Measurements from ENCODE around the gene RAG2. TPM values are rescaled to one million over a fixed set of nuclear protein-coding genes. Genes with fewer than 3 reads are reported as not detected.

The RAG2 gene
- total and polyA plus RNA-seq, 9 donors = not detected

DNA sequence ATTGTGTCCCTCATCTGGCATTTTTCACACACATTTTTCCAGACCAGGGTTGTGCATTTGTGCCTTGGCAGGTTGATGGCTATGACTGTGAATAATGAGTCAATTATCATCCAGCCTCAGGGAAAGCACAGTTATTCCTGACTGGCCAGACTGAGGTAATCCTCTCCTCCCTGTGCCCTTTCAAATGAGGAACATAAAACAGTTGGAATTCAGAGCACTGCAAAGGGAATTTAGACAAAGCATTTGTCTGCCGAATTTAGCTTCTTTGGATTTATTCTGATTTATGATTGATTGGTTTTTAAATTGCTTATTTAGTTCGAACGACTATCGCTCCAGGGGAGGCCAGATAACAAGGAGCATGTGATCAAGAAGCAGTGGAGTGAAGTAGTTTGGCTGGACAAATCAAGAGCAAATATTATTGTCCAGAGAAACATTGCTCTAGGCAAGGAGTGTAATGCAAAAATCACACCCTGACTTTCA lies 30.8 kb upstream of the RAG2 start:
- Histone ChIP-seq H3K4me3 (no peak overlapping the region), H3K27ac (no peak overlapping the region), H3K36me3 (no peaks in the 10 kb centered on the region), H3K4me1 (ENCODE audit: insufficient read depth) (no peaks in the 10 kb centered on the region), H3K9me3 (no peaks in the 10 kb centered on the region), H3K27me3 (no peaks in the 10 kb centered on the region)
- WGBS, 3 donors = 57 to 79% (median 78%) methylated on average over 4 of the region's 4 CpGs
- DNase-seq = no peak
- intact Hi-C loops (cut with DNase I) = loop anchor here in 2 of 4 donors (5.0 to 10.0 kb wide), 2 partner anchors 64 to 852 kb away; partner anchors contain the start of gene RAG1 (in 1 of the 2)
- TF ChIP-seq POLR2A (IDR thresholded peaks at IDR 0.05) = no peak

DNA sequence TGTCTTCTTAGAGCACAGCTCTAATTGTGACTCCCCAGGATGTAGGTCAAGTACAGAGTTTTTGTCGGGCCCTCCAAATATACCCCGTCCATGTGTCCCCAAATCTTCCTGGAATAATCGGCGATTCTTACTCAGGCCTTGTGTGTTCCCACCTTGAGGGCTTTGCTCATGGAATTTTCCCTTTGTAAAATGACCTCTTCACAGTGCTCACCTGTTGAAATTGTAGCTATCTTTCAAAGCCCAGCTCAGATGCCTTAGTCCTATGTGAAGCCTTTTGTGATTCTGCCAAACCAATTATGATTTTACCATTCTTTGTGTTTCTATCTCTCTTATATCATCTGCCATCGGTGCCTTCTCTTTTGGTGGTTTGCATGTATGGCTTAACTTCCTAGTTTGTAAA lies 30.1 kb upstream of the RAG2 start:
- WGBS, 3 donors = 96% methylated on average over 5 of the region's 5 CpGs

DNA sequence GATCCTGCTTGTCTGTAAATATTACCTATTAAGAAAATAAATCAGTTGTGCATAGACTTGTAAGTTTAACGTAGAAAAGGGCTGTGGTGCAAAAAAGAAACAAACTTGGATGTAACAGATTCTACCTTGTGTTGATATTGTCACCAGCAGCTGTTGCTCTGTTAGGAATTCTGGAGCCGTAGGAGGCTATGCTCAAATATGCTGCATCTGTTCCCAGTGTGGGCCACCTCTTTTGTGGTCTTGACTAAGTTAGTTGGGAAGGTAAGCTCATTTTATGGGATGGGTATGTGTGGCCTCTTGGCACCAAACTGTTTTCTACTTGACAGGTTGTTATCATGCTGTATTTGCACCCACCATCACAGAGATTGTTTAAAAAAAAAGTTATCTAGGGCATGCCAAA lies 29.4 kb upstream of the RAG2 start:
- Histone ChIP-seq H3K9me3 (no peaks in the 10 kb centered on the region), H3K27me3 (no peaks in the 10 kb centered on the region), H3K4me1 (ENCODE audit: insufficient read depth) (no peaks in the 10 kb centered on the region), H3K36me3 (no peaks in the 10 kb centered on the region), H3K4me3 (no peak overlapping the region), H3K27ac (no peak overlapping the region)
- no peak for DNase-seq
- intact Hi-C loops (cut with DNase I) = loop anchor here in 2 of 4 donors (5.0 to 10.0 kb wide), 2 partner anchors 63 to 850 kb away; partner anchors contain the start of gene RAG1 (in 1 of the 2)
- 34 to 44% (median 43%) methylated on average over 2 of the region's 2 CpGs for WGBS, 3 donors
- TF ChIP-seq EP300 (IDR thresholded peaks at IDR 0.05) (no peak), POLR2A (IDR thresholded peaks at IDR 0.05) (no peak)
- TF ChIP-seq, protein P1, sequence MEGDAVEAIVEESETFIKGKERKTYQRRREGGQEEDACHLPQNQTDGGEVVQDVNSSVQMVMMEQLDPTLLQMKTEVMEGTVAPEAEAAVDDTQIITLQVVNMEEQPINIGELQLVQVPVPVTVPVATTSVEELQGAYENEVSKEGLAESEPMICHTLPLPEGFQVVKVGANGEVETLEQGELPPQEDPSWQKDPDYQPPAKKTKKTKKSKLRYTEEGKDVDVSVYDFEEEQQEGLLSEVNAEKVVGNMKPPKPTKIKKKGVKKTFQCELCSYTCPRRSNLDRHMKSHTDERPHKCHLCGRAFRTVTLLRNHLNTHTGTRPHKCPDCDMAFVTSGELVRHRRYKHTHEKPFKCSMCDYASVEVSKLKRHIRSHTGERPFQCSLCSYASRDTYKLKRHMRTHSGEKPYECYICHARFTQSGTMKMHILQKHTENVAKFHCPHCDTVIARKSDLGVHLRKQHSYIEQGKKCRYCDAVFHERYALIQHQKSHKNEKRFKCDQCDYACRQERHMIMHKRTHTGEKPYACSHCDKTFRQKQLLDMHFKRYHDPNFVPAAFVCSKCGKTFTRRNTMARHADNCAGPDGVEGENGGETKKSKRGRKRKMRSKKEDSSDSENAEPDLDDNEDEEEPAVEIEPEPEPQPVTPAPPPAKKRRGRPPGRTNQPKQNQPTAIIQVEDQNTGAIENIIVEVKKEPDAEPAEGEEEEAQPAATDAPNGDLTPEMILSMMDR (IDR thresholded peaks at IDR 0.05) = no peak

More for the DNA sequence above, 30.1 kb upstream of the RAG2 start:
- no peak for DNase-seq
- H3K36me3 ChIP-seq = no peaks in the 10 kb centered on the region
- TF ChIP-seq, protein P1 (IDR thresholded peaks at IDR 0.05) = no peak
- TF ChIP-seq POLR2A (IDR thresholded peaks at IDR 0.05) (no peak), EP300 (IDR thresholded peaks at IDR 0.05) (no peak)
- no peaks in the 10 kb centered on the region for H3K4me1 ChIP-seq (ENCODE audit: insufficient read depth)
- H3K9me3 ChIP-seq = no peaks in the 10 kb centered on the region
- H3K27ac ChIP-seq = no peak overlapping the region
- H3K4me3 ChIP-seq = no peak overlapping the region
- no peaks in the 10 kb centered on the region for H3K27me3 ChIP-seq
- intact Hi-C loops (cut with DNase I) = loop anchor here in 2 of 4 donors (5.0 to 10.0 kb wide), 2 partner anchors 63 to 851 kb away; partner anchors contain the start of gene RAG1 (in 1 of the 2)

DNA sequence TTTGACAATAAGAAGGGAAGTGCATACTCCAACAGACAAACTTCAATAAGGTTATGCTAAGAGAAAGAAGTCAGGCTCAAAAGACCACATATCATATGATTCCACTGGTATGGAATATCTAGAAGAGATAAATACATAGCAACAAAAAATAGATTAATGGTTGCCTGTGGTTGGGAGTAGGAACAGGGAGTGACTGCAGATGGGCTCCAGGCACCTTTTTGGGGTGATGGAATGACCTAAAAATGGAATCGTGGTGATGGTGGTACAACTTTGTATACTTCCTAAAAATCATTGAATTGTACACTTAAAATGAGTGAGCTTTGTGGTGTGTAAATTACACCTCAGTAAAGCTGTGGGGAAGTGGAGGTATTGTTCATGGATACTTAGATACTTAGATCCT lies 29.0 kb upstream of the RAG2 start:
- Histone ChIP-seq H3K27me3 (no peaks in the 10 kb centered on the region), H3K36me3 (no peaks in the 10 kb centered on the region), H3K4me3 (no peak overlapping the region), H3K27ac (no peak overlapping the region), H3K9me3 (no peaks in the 10 kb centered on the region), H3K4me1 (ENCODE audit: insufficient read depth) (no peaks in the 10 kb centered on the region)
- DNase-seq = no peak
- TF ChIP-seq EP300 (IDR thresholded peaks at IDR 0.05) (no peak), POLR2A (IDR thresholded peaks at IDR 0.05) (no peak)
- TF ChIP-seq, protein P1 (IDR thresholded peaks at IDR 0.05) = no peak
- intact Hi-C loops (cut with DNase I) = loop anchor here in 2 of 4 donors (5.0 to 10.0 kb wide), 2 partner anchors 62 to 850 kb away; partner anchors contain the start of gene RAG1 (in 1 of the 2)
- 70 to 80% (median 75%) methylated on average over 1 of the region's 1 CpG for WGBS, 3 donors

DNA sequence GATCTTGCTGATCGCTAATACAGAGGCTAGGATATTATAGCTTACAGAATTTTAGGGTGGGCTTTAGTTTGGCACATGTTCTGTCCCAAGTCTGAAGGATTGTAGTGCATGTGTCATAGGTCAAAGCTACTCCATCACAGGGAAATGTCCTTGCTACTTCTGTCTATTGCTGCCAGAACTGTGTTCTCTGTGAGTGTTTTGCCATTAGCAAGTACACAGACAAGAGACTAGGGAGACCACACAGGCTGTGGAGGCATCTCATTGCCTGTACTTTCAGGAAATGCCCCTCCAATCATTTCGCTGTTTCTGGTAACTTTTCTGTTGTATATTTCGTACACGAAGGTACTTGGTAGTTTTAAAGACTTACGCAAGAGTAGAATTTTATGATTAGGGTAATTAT lies 25.5 kb upstream of the RAG2 start:
- Histone ChIP-seq H3K4me1 (ENCODE audit: insufficient read depth) (peaks cover 4% of the 10 kb centered on the region), H3K27me3 (no peaks in the 10 kb centered on the region), H3K4me3 (no peak overlapping the region), H3K9me3 (no peaks in the 10 kb centered on the region), H3K27ac (no peak overlapping the region), H3K36me3 (no peaks in the 10 kb centered on the region)
- DNase-seq = no peak
- WGBS, 3 donors = 93 to 96% (median 95%) methylated on average over 5 of the region's 5 CpGs
- intact Hi-C loops (cut with DNase I) = loop anchor here in 1 of 4 donors (10.0 kb wide), 1 partner anchor 59 kb away; the partner anchor contains the start of gene RAG1
- TF ChIP-seq POLR2A (IDR thresholded peaks at IDR 0.05) (no peak), EP300 (IDR thresholded peaks at IDR 0.05) (no peak)
- TF ChIP-seq, protein P1 (IDR thresholded peaks at IDR 0.05) = no peak
